ENCODE results near the gene CMSS1.

- TF ChIP-seq CTCF (IDR thresholded peaks at IDR 0.05) (no peak), EZH2 (IDR thresholded peaks at IDR 0.05; ENCODE audit: borderline replicate concordance, insufficient read depth, low read depth, low read length, poor library complexity, severe bottlenecking) (no peak)
Measured at GRCh38 chr3:99833617-99834205, 16.0 kb downstream of the CMSS1 start.

Measured in B cell (primary cell).